Activated B cell treated with CpG ODN at 0.5 μM for 24 hours (primary cell): Measurements from ENCODE around the gene CAPN15. TPM values are rescaled to one million over a fixed set of nuclear protein-coding genes. Genes with fewer than 3 reads are reported as not detected.

ENCODE experiments used
- ATAC-seq: fragments of 200-7000 bp; cut with Tn5 transposase; one replicate; pipeline ENCODE4 v1.10.0; 2021; ENCODE audit warnings: low read depth, mild to moderate bottlenecking, moderate library complexity
- CTCF ChIA-PET: fragments of 350-600 bp; sonication (Branson Sonifier 250); formaldehyde crosslinking; loops from one replicate; lab custom pipeline; 2021; ENCODE audit warnings: antibody characterized with exemption; lab: Charles Lee
- POLR2A ChIA-PET: fragments of 350-600 bp; sonication (Branson Sonifier 250); formaldehyde crosslinking; loops from one replicate; lab custom pipeline; 2021; ENCODE audit warnings: antibody characterized with exemption; lab: Charles Lee
- DNase-seq: peaks from one replicate; pipeline ENCODE4 v3.0.0; 2022
- H3K27ac Mint-ChIP-seq: one replicate; pipeline ENCODE4 v1.8.0; 2020; ENCODE audit warnings: mixed read lengths
- H3K27me3 Mint-ChIP-seq: one replicate; pipeline ENCODE4 v1.8.0; 2021; ENCODE audit warnings: mixed read lengths
- H3K36me3 Mint-ChIP-seq: one replicate; pipeline ENCODE4 v1.8.0; 2021; ENCODE audit warnings: low read depth, mixed read lengths
- H3K4me1 Mint-ChIP-seq: one replicate; pipeline ENCODE4 v1.8.0; 2021; ENCODE audit warnings: mixed read lengths
- H3K4me3 Mint-ChIP-seq: one replicate; pipeline ENCODE4 v1.8.0; 2020; ENCODE audit warnings: mild to moderate bottlenecking, mixed read lengths
- H3K9me3 Mint-ChIP-seq: one replicate; pipeline ENCODE4 v1.8.0; 2020; ENCODE audit warnings: mixed read lengths
- intact Hi-C: fragments of 100-400 bp; cut with micrococcal nuclease; formaldehyde crosslinking; loops from one replicate; pipeline ENCODE4 v1.15.1; 2024
- total RNA-seq: library from RNA; stranded (reverse); gene quantifications from 2 replicates; pipeline ENCODE4 v1.2.3, GENCODE V29; 2022
- TF ChIP-seq, protein P1 (sequence below): fragments of 200-600 bp; IDR thresholded peaks from one replicate; pipeline ENCODE4 v1.8.0; 2022; ENCODE audit warnings: antibody characterized with exemption, mild to moderate bottlenecking

CAPN15 gene
- total RNA-seq, 1 donor from 2014 or later, result 95.1 TPM

DNA sequence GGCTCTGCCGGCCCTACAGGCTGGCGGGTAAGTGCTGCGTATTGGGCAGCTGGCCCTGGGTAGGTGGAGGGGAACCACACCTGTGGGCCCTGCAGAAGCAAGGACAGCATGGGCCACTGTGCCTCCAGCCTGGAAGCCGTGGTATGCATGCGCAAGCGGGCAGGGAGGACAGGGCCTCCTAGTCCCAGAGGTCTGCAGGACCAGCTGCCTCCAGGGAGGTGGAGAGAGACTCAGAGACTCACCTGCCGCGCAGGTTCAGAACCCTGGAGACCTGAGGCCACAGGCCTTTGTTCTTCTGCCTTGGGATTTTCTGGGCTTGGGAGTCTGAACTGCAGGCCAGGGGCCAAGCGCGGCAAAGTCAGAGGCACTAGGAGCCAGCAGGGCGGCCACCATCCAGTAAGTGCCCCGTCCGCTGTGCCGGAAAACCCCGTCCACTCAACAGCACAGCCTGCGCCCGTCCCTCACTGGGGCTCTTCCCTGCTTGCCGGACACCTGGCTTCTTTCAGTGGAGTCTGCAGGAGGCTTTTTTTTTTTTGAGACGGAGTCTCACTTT lies 53.5 kb downstream of the CAPN15 start:
- intact Hi-C loops, result no loop called here
- Mint-ChIP-seq H3K4me1 (peaks cover 2% of the 10 kb centered on the region), H3K36me3 (no peaks in the 10 kb centered on the region), H3K4me3 (no peak overlapping the region), H3K27me3 (no peaks in the 10 kb centered on the region), H3K27ac (no peak overlapping the region), H3K9me3 (no peaks in the 10 kb centered on the region)
- POLR2A ChIA-PET, result no interaction called here
- CTCF ChIA-PET, result no interaction called here
- ATAC-seq (no peak), DNase-seq (no peak)
- TF ChIP-seq, protein P1, sequence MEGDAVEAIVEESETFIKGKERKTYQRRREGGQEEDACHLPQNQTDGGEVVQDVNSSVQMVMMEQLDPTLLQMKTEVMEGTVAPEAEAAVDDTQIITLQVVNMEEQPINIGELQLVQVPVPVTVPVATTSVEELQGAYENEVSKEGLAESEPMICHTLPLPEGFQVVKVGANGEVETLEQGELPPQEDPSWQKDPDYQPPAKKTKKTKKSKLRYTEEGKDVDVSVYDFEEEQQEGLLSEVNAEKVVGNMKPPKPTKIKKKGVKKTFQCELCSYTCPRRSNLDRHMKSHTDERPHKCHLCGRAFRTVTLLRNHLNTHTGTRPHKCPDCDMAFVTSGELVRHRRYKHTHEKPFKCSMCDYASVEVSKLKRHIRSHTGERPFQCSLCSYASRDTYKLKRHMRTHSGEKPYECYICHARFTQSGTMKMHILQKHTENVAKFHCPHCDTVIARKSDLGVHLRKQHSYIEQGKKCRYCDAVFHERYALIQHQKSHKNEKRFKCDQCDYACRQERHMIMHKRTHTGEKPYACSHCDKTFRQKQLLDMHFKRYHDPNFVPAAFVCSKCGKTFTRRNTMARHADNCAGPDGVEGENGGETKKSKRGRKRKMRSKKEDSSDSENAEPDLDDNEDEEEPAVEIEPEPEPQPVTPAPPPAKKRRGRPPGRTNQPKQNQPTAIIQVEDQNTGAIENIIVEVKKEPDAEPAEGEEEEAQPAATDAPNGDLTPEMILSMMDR, result no peak

DNA sequence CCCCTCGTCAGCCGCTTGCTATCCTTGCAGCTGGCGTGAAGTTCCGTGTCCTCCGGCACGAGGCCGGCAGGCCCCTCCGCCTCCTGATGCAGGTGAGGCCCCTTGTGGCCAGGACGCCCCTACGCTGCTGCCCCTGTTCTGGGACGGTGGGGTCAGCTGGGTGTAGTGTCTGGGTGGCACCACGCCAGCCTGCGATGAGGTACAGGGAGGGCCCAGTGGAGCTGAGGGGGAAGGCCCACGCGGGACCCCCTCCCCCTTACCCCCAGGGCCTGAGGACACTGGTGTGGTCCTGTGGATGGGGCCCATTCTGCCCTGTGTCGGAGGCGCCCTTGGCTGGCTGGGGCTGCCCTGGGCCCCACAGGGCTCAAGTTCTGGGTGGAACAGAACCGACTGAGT lies 54.7 kb downstream of the CAPN15 start:
- H3K27ac Mint-ChIP-seq, result no peak overlapping the region
- no peak overlapping the region for H3K4me3 Mint-ChIP-seq
- ATAC-seq (no peak), DNase-seq (no peak)
- TF ChIP-seq, protein P1, result no peak
- H3K4me1 Mint-ChIP-seq, result peaks cover 3% of the 10 kb centered on the region
- no peaks in the 10 kb centered on the region for H3K36me3 Mint-ChIP-seq
- H3K9me3 Mint-ChIP-seq, result no peaks in the 10 kb centered on the region
- ChIA-PET CTCF (no interaction called here), POLR2A (interaction anchor here (0.6 to 0.7 kb wide), 2 partner anchors 15 to 55 kb away, joined by 3 to 9 read pairs; partner anchors contain the start of gene NHLRC4)
- no peaks in the 10 kb centered on the region for H3K27me3 Mint-ChIP-seq
- intact Hi-C loops, result no loop called here

DNA sequence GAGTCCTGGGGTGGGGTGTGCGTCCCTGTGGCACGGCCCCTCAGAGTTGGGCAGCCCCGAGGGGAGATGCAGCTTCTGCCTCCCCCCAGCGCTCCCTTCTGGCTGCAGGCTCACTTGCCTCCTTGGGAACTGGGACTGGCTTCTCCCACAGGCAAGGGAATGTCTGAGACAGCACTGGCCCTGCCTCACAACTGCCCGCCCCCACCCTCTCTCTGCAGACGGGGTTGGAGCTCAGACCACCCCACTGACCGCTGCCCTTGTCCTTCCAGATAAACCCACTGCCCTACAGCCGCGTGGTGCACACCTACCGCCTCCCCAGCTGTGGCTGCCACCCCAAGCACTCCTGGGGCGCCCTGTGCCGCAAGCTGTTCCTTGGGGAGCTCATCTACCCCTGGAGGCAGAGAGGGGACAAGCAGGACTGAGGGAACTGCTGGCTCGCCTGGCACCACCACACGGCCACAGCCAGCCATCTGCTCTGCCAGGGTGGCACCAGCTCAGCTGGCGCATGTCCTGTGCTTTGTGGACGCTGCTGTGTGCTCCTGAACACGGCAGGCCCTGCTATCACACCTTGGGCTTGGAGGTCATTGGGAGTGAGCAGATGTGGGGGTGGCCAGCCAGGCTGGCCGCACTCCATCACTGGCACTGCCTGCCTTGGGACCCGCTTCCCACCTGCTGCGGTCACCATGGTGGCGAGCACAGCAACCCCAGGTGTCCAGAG lies 55.3 kb downstream of the CAPN15 start:
- no peak for DNase-seq
- TF ChIP-seq, protein P1, result no peak
- H3K9me3 Mint-ChIP-seq, result no peaks in the 10 kb centered on the region
- no peak for ATAC-seq
- H3K27me3 Mint-ChIP-seq, result no peaks in the 10 kb centered on the region
- H3K27ac Mint-ChIP-seq, result no peak overlapping the region
- peaks cover 7% of the 10 kb centered on the region for H3K4me1 Mint-ChIP-seq
- ChIA-PET CTCF (no interaction called here), POLR2A (no interaction called here)
- H3K36me3 Mint-ChIP-seq, result no peaks in the 10 kb centered on the region
- no peak overlapping the region for H3K4me3 Mint-ChIP-seq
- intact Hi-C loops, result no loop called here

- TF ChIP-seq, protein P1, result no peak
- no peak for ATAC-seq
- no peak for DNase-seq
- intact Hi-C loops, result no loop called here
- Mint-ChIP-seq H3K9me3 (no peaks in the 10 kb centered on the region), H3K4me1 (peaks cover 13% of the 10 kb centered on the region), H3K27me3 (no peaks in the 10 kb centered on the region), H3K4me3 (no peak overlapping the region), H3K27ac (no peak overlapping the region), H3K36me3 (no peaks in the 10 kb centered on the region)
- POLR2A ChIA-PET, result no interaction called here
- CTCF ChIA-PET, result no interaction called here
These were observed 55.9 kb downstream of the CAPN15 start for GRCh38 chr16:583470-583814.

DNA sequence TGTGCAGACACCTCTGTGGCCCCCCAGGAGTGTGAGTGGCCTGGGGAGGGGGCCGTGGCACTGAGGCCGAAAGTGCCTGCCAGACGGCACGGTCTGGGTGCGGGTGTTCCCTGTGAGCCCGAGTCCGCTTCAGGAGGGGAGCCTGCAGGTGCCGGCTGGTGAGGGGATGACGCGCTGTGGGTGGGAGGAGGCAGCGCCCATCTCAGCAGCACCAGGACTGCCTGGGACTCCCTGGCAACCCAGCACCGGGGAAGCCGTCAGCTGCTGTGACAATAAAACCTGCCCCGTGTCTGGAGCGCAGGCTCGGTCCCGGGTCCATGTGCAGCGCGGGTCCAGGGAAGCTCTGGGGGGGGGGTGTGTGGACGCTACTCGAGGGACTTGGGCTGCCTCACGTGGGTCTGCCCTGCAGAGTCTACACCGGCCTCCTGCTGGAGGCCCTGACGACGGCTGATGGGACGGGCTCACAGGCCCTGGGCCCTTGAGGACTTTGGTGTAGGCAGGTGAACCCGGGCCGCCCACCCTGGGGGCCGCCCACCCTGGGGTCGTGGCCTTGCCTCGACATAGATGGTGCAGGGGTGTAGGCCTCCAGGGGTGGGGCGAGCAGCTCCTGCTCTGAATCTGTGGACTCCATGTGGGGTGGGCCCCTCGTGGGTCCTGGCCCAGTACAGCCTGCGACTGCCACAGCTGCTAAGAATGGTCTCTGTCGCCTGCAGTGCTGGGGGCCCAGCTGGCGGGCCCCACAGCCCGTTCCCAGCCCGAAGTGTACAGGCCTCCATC lies 56.5 kb downstream of the CAPN15 start:
- H3K4me3 Mint-ChIP-seq, result no peak overlapping the region
- intact Hi-C loops, result no loop called here
- no peaks in the 10 kb centered on the region for H3K27me3 Mint-ChIP-seq
- peaks cover 16% of the 10 kb centered on the region for H3K4me1 Mint-ChIP-seq
- ChIA-PET POLR2A (no interaction called here), CTCF (no interaction called here)
- DNase-seq (no peak), ATAC-seq (no peak)
- H3K27ac Mint-ChIP-seq, result no peak overlapping the region
- H3K36me3 Mint-ChIP-seq, result peaks cover 1% of the 10 kb centered on the region
- TF ChIP-seq, protein P1, result no peak
- no peaks in the 10 kb centered on the region for H3K9me3 Mint-ChIP-seq
